Peyer's patch (tissue), 4 donors: Measurements from ENCODE around the gene PPP2R3A. TPM values are rescaled to one million over a fixed set of nuclear protein-coding genes. Genes with fewer than 3 reads are reported as not detected.
A peak's percentile ranks its signal among the peaks of the same experiment; 100 is the strongest.
"Not testable (repeated sequence)": the region's sequence is repeated elsewhere in the genome, so short reads cannot be mapped to it uniquely, and the experiment has no call there.

Experiments used
- DNase-seq, 3 donors: peaks; one replicate each; pipeline ENCODE4 v3.0.0-alpha.2; 2017 to 2019
- H3K27ac ChIP-seq, 4 donors: fragments of 200-600 bp; sonication (generic); one replicate each; pipeline ENCODE4 v1.5.1; 2016 to 2019
- H3K27me3 ChIP-seq, 2 donors: fragments of 200-600 bp; sonication (generic); one replicate each; pipeline ENCODE4 v1.5.1; 2019
- H3K36me3 ChIP-seq, 3 donors: fragments of 200-600 bp; sonication (generic); one replicate each; pipeline ENCODE4 v1.5.1; 2016 to 2019
- H3K4me1 ChIP-seq, 4 donors: fragments of 200-600 bp; sonication (generic); one replicate each; pipeline ENCODE4 v1.5.1; 2016 to 2019
- H3K4me3 ChIP-seq, 4 donors: fragments of 200-600 bp; sonication (generic); 1 replicate in 3 of 4; 2 replicates in 1 of 4; pipeline ENCODE4 v1.5.1; 2016 to 2019; ENCODE audit warnings: mild to moderate bottlenecking in 1 of 4
- H3K9me3 ChIP-seq, 4 donors: fragments of 200-600 bp; sonication (generic); one replicate each; pipeline ENCODE4 v1.5.1; 2016 to 2019; ENCODE audit warnings: mild to moderate bottlenecking in 1 of 4
- POLR2A ChIP-seq, 2 donors: fragments of 450-650 bp; IDR thresholded peaks; one replicate each; pipeline ENCODE4 v1.5.1; 2017; ENCODE audit warnings: antibody characterized with exemption in 2 of 2, mild to moderate bottlenecking in 2 of 2, moderate library complexity in 2 of 2
- total RNA-seq, 4 donors: library from RNA; depleted of rRNA; stranded (reverse); fragments of >200 nt; gene quantifications; one replicate each; pipeline ENCODE4 v1.1.0, GENCODE V29; 2016
- TF ChIP-seq, protein P1 (sequence below), 6 experiments: fragments of 450-650 bp in 4 of 6; fragments of 200-600 bp in 2 of 6; sonication (generic) in 1 of 6; IDR thresholded peaks; one replicate each; pipeline ENCODE4 v1.5.1; 2017 to 2019; ENCODE audit warnings: antibody characterized with exemption in 6 of 6, mild to moderate bottlenecking in 3 of 6, moderate library complexity in 1 of 6

Gene PPP2R3A
- total RNA-seq, 4 donors from 2014 or later, result 6.6 to 27.1 (median 21.9) TPM

DNA sequence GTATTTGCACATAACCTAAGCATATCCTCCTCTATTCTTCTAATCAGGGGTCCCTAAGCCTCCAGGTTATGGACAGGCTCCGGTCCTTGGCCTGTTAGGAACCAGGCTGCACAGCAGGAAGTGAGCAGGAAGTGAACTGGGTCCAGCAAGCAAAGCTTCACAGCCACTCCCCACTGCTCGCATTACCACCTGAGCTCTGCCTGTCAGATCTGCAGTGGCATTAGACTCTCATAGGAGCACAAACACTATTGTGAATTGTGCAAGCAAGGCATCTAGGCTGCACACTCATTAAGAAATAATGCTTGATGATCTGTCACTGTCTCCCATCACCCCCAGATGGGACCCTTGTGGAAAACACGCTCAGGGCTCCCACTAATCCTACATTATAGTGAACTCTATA is 220.8 kb downstream of the PPP2R3A start:
- no peaks in the 10 kb centered on the region for H3K9me3 ChIP-seq
- H3K27ac ChIP-seq, result peak overlapping the region in 1 of 4 donors; percentile 18
- no peaks in the 10 kb centered on the region for H3K36me3 ChIP-seq
- H3K4me3 ChIP-seq, result no peak overlapping the region
- peaks cover 0 to 75% (median 16%) of the 10 kb centered on the region in 4 donors for H3K4me1 ChIP-seq
- TF ChIP-seq POLR2A (IDR thresholded peaks at IDR 0.05), result no peak
- TF ChIP-seq, protein P1, sequence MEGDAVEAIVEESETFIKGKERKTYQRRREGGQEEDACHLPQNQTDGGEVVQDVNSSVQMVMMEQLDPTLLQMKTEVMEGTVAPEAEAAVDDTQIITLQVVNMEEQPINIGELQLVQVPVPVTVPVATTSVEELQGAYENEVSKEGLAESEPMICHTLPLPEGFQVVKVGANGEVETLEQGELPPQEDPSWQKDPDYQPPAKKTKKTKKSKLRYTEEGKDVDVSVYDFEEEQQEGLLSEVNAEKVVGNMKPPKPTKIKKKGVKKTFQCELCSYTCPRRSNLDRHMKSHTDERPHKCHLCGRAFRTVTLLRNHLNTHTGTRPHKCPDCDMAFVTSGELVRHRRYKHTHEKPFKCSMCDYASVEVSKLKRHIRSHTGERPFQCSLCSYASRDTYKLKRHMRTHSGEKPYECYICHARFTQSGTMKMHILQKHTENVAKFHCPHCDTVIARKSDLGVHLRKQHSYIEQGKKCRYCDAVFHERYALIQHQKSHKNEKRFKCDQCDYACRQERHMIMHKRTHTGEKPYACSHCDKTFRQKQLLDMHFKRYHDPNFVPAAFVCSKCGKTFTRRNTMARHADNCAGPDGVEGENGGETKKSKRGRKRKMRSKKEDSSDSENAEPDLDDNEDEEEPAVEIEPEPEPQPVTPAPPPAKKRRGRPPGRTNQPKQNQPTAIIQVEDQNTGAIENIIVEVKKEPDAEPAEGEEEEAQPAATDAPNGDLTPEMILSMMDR (IDR thresholded peaks at IDR 0.05), result no peak
- peak; percentile 33 to 67 (median 51) for DNase-seq
- H3K27me3 ChIP-seq, result no peaks in the 10 kb centered on the region

DNA sequence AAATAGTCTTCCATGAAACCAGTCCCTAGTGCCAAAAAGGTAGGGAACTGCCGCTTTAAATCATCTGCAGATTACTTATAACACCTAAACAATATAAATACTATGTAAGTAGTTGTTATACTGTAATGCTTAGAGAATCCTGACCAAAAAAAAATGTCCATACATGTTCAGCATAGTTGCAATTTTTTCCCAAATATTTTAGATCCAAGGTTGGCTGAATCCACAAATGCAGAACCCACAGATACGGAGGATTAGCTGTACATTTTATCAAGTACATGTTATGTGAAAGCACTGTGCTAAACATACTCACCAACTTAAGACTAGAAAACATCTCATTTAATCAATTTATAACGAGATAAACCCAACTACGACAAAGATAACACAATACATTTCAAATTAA is 221.3 kb downstream of the PPP2R3A start:
- no peak overlapping the region for H3K4me3 ChIP-seq
- no peaks in the 10 kb centered on the region for H3K9me3 ChIP-seq
- H3K36me3 ChIP-seq, result no peaks in the 10 kb centered on the region
- TF ChIP-seq, protein P1 (IDR thresholded peaks at IDR 0.05), result no peak
- no peak for TF ChIP-seq POLR2A (IDR thresholded peaks at IDR 0.05)
- H3K4me1 ChIP-seq, result peaks cover 0 to 75% (median 20%) of the 10 kb centered on the region in 4 donors
- no peaks in the 10 kb centered on the region for H3K27me3 ChIP-seq
- no peak overlapping the region for H3K27ac ChIP-seq
- DNase-seq, result no peak

DNA sequence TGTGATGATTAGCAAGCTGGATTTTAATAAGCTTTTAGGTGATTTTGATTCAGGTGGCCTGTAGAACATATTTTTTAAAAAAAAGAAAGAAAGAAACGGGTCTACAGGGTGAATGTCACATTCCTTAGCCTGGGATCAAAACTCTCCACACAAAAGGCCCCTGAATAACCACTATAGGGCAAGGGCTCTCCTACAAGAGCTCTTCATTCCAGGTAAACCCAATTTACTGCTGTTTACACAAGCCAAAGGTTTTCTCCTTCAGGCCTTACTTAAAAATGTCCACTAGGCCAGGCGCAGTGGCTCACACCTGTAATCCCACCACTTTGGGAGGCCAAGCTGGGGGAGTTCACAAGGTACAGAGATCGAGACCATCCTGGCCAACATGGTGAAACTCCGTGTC is 222.3 kb downstream of the PPP2R3A start:
- Histone ChIP-seq H3K27ac (no peak overlapping the region), H3K27me3 (no peaks in the 10 kb centered on the region), H3K4me1 (peaks cover 0 to 76% (median 20%) of the 10 kb centered on the region in 4 donors), H3K4me3 (no peak overlapping the region), H3K36me3 (no peaks in the 10 kb centered on the region), H3K9me3 (no peaks in the 10 kb centered on the region)
- no peak for TF ChIP-seq POLR2A (IDR thresholded peaks at IDR 0.05)
- TF ChIP-seq, protein P1 (IDR thresholded peaks at IDR 0.05), result no peak
- DNase-seq, result no peak

DNA sequence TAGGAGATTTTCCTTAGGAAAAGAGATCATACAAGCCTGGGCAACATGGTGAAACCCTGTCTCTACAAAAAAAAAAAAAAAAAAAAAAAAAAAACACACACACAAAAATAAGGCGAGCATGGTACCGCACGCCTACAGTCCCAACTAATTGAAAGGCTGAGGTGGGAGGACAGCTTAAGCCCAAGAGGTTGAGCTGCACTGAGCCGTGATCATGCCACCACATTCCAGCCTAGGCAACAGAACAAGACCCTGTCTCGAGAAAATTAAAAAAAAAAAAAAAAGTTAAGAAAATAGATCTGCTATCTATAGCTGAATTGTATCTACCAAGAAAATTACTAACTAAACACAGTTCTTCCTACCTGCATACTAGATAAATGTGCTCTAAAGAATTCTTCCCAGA is 223.5 kb downstream of the PPP2R3A start:
- no peak for DNase-seq
- Histone ChIP-seq H3K27ac (no peak overlapping the region), H3K4me3 (no peak overlapping the region), H3K27me3 (no peaks in the 10 kb centered on the region), H3K9me3 (no peaks in the 10 kb centered on the region), H3K36me3 (no peaks in the 10 kb centered on the region), H3K4me1 (peaks cover 0 to 79% (median 20%) of the 10 kb centered on the region in 4 donors)
- TF ChIP-seq, protein P1 (IDR thresholded peaks at IDR 0.05), result no peak
- no peak for TF ChIP-seq POLR2A (IDR thresholded peaks at IDR 0.05)

DNA sequence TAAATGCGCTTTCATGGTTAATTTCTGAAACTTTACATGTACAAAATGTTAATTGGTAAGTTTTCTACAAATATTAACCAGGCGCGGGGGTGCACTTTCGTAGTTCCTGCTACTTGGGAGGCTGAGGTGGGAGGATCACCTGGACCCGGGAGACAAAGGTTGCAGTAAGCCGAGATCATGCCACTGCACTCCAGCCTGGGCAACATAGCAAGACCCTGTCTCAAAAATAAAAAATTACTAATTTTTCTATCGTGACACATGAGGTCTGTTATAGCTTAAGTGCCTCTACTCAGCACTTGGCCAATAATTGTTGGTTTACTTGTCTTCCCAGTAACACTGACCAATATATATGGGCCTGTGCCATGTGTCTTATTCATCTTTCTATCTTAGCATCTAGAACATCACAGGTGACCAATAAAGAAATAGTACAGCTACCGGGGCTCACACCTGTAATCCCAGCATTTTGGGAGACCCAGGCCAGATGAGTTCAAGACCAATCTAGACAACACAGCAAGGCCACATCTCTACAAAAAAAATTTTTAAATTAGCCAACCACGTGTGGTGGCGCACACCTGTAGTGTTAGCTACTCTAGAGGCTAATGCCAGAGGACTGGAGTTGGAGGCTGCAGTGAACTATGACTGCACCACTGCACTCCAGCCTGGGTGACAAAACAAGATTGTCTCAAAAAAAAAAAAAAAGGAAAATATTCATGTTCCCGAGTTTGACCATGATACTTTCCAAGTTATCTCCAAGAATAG is 224.5 kb downstream of the PPP2R3A start:
- no peak for TF ChIP-seq POLR2A (IDR thresholded peaks at IDR 0.05)
- TF ChIP-seq, protein P1 (IDR thresholded peaks at IDR 0.05), result no peak
- Histone ChIP-seq H3K27ac (no peak overlapping the region), H3K36me3 (no peaks in the 10 kb centered on the region), H3K4me1 (peaks cover 0 to 71% (median 20%) of the 10 kb centered on the region in 4 donors), H3K27me3 (no peaks in the 10 kb centered on the region), H3K9me3 (no peaks in the 10 kb centered on the region), H3K4me3 (no peak overlapping the region)
- no peak for DNase-seq

DNA sequence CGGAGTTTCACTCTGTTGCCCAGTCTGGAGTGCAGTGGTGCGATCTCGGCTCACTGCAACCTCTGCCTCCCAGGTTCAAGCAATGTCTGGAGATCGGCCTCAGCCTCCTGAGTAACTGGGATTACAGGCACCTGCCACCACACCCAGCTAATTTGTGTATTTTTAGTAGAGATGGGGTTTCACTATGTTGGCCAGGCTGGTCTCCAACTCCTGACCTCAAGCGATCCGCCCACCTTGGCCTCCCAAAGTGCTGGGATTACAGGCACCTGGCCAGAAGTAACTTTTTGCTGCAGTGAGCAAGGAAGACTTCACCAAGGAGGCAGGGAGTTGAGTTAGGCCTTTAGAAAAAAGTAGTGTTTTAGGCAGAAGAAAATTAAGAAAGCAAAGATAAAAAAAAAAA is 226.7 kb downstream of the PPP2R3A start:
- H3K27ac ChIP-seq, result not testable (repeated sequence)

More for the DNA sequence above, 226.7 kb downstream of the PPP2R3A start:
- not testable (repeated sequence) for H3K36me3 ChIP-seq, H3K9me3 ChIP-seq, DNase-seq, H3K27me3 ChIP-seq
- Histone ChIP-seq H3K4me3 (peak overlapping the region in 3 of 4 donors; percentile 7 to 97 (median 95)), H3K4me1 (peaks cover 0 to 54% (median 9%) of the 10 kb centered on the region in 4 donors)
